GM18870 (cell line): ENCODE data around the gene TP63.

ENCODE experiments used
- ATAC-seq: cut with Tn5 transposase; IDR thresholded peaks from one replicate; pipeline ENCODE4 v1.9.1; 2021; ENCODE audit warnings: moderate library complexity; ENCODE audit not compliant: unreplicated experiment

Gene TP63

GRCh38 chr3:189680723-189681122 lies 49.5 kb downstream of the TP63 start:
- ATAC-seq = no peak

GRCh38 chr3:189683546-189684255 lies 52.5 kb downstream of the TP63 start:
- ATAC-seq = no peak

- ATAC-seq = no peak
Measured at GRCh38 chr3:189684317-189684716, 53.1 kb downstream of the TP63 start.

GRCh38 chr3:189685291-189685690 lies 54.1 kb downstream of the TP63 start:
- ATAC-seq = no peak

GRCh38 chr3:189685860-189686259 lies 54.7 kb downstream of the TP63 start:
- ATAC-seq = no peak

GRCh38 chr3:189687475-189687874 lies 56.3 kb downstream of the TP63 start:
- ATAC-seq = no peak

GRCh38 chr3:189688262-189688661 lies 57.1 kb downstream of the TP63 start:
- ATAC-seq = no peak

- no peak for ATAC-seq
Measured at GRCh38 chr3:189689625-189690024, 58.4 kb downstream of the TP63 start.

GRCh38 chr3:189690237-189690636 lies 59.0 kb downstream of the TP63 start:
- ATAC-seq = no peak

GRCh38 chr3:189690672-189691071 lies 59.5 kb downstream of the TP63 start:
- ATAC-seq = no peak

- ATAC-seq = no peak
Measured at GRCh38 chr3:189695400-189695799, 64.2 kb downstream of the TP63 start.

- no peak for ATAC-seq
Measured at GRCh38 chr3:189698811-189699210, 67.6 kb downstream of the TP63 start.

GRCh38 chr3:189699885-189700284 lies 68.7 kb downstream of the TP63 start:
- ATAC-seq = no peak

GRCh38 chr3:189702066-189702646 lies 71.0 kb downstream of the TP63 start:
- no peak for ATAC-seq

GRCh38 chr3:189703865-189704264 lies 72.7 kb downstream of the TP63 start:
- no peak for ATAC-seq

GRCh38 chr3:189708375-189708774 lies 77.2 kb downstream of the TP63 start:
- no peak for ATAC-seq

- ATAC-seq = peak; percentile 70
Measured at GRCh38 chr3:189710620-189711402, 79.6 kb downstream of the TP63 start.

GRCh38 chr3:189712906-189713483 lies 81.8 kb downstream of the TP63 start:
- no peak for ATAC-seq

- ATAC-seq = no peak
Measured at GRCh38 chr3:189714991-189715961, 84.1 kb downstream of the TP63 start.

- ATAC-seq = no peak
Measured at GRCh38 chr3:189718215-189718614, 87.0 kb downstream of the TP63 start.
